HL-60 (cell line): Measurements from ENCODE around the gene SLC7A14.

Experiments used
- DNase-seq, 2 experiments: peaks; one replicate each; pipeline ENCODE4 v3.0.0-alpha.2; 2010 to 2020; ENCODE audit warnings: low read depth in 1 of 2, low spot score in 1 of 2
- H3K27ac ChIP-seq: fragments of 250-450 bp; sonication (Bioruptor Pico); replicated peaks from 2 replicates; pipeline ENCODE4 v1.5.1; 2020; ENCODE audit warnings: mild to moderate bottlenecking, moderate library complexity
- H3K27me3 ChIP-seq: fragments of 250-450 bp; sonication (Bioruptor Pico); 2 replicates; pipeline ENCODE4 v1.5.1; 2021; ENCODE audit warnings: mild to moderate bottlenecking, moderate library complexity; ENCODE audit not compliant: insufficient read depth, poor library complexity, severe bottlenecking
- H3K4me3 ChIP-seq: replicated peaks from 2 replicates; pipeline ENCODE4 v1.5.1; 2011; ENCODE audit warnings: mild to moderate bottlenecking, control low read depth, low read length; ENCODE audit not compliant: insufficient read depth
- GABPA ChIP-seq: IDR thresholded peaks from 2 replicates; pipeline ENCODE4 v1.6.1; 2012; ENCODE audit warnings: low read depth
- POLR2AphosphoS5 ChIP-seq: IDR thresholded peaks from 2 replicates; pipeline ENCODE4 v1.6.1; 2012; ENCODE audit warnings: low read depth
- SPI1 ChIP-seq: IDR thresholded peaks from 2 replicates; pipeline ENCODE4 v1.6.1; 2012; ENCODE audit warnings: low read depth, mild to moderate bottlenecking, borderline replicate concordance
- TF ChIP-seq, protein P1 (sequence below): IDR thresholded peaks from one replicate; pipeline ENCODE4 v1.5.1; 2011; ENCODE audit warnings: low read length, control low read depth, inconsistent platforms; ENCODE audit not compliant: insufficient read depth
- TF ChIP-seq, protein P2 (sequence below): IDR thresholded peaks from 2 replicates; pipeline ENCODE4 v1.6.1; 2012; ENCODE audit warnings: low read depth; ENCODE audit not compliant: insufficient replicate concordance

The SLC7A14 gene

DNA sequence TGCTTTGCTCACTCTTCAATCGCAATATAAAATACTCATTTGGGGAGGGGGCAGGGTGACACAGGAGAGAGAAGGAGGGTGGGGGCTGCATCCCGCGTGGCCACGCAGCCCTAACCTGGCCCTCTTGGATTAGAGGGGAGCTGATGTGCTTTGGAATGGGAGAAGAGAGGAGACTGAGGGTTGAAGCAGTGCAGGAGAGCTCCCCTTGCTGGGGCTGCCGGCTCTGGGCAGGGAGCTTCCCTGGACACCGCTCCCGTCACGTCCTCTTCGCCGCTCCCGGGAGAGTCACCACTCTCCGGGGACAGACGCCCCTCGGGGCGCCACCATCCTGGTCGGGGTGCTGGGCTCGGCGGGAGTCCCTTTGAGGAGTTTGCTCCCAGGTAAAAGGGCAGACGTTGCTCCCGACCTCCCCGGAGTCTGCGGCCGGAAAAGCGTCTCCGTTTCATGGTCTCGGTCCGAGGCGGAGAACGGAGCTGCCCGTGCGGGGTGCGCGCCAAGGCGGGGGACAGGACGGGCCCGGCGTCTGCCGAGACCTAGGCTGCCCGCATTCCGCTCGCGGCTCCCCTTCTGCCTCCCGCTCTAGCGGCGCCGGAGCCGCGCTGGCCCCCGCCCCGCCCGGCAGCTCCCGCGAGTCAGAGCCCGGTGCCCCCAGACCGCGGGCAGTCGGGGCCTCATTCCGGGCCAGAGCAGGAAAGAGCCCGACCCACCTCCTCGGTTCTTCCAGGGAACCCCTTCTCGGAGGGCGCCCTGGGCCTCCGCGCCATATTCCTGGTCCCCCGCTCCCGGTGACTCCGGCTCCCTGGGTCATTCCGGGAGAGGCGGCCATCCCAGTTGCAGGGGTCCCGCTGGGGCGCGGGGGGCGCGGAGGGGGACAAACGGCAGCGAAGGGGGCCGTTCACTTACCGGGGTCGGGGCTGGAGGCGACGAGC is 603 bp downstream of the SLC7A14 start:
- TF ChIP-seq, protein P1, sequence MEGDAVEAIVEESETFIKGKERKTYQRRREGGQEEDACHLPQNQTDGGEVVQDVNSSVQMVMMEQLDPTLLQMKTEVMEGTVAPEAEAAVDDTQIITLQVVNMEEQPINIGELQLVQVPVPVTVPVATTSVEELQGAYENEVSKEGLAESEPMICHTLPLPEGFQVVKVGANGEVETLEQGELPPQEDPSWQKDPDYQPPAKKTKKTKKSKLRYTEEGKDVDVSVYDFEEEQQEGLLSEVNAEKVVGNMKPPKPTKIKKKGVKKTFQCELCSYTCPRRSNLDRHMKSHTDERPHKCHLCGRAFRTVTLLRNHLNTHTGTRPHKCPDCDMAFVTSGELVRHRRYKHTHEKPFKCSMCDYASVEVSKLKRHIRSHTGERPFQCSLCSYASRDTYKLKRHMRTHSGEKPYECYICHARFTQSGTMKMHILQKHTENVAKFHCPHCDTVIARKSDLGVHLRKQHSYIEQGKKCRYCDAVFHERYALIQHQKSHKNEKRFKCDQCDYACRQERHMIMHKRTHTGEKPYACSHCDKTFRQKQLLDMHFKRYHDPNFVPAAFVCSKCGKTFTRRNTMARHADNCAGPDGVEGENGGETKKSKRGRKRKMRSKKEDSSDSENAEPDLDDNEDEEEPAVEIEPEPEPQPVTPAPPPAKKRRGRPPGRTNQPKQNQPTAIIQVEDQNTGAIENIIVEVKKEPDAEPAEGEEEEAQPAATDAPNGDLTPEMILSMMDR, result no peak
- TF ChIP-seq SPI1 (no peak), GABPA (no peak), POLR2AphosphoS5 (no peak)
- TF ChIP-seq, protein P2, sequence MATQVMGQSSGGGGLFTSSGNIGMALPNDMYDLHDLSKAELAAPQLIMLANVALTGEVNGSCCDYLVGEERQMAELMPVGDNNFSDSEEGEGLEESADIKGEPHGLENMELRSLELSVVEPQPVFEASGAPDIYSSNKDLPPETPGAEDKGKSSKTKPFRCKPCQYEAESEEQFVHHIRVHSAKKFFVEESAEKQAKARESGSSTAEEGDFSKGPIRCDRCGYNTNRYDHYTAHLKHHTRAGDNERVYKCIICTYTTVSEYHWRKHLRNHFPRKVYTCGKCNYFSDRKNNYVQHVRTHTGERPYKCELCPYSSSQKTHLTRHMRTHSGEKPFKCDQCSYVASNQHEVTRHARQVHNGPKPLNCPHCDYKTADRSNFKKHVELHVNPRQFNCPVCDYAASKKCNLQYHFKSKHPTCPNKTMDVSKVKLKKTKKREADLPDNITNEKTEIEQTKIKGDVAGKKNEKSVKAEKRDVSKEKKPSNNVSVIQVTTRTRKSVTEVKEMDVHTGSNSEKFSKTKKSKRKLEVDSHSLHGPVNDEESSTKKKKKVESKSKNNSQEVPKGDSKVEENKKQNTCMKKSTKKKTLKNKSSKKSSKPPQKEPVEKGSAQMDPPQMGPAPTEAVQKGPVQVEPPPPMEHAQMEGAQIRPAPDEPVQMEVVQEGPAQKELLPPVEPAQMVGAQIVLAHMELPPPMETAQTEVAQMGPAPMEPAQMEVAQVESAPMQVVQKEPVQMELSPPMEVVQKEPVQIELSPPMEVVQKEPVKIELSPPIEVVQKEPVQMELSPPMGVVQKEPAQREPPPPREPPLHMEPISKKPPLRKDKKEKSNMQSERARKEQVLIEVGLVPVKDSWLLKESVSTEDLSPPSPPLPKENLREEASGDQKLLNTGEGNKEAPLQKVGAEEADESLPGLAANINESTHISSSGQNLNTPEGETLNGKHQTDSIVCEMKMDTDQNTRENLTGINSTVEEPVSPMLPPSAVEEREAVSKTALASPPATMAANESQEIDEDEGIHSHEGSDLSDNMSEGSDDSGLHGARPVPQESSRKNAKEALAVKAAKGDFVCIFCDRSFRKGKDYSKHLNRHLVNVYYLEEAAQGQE, result no peak
- Histone ChIP-seq H3K27me3 (peaks cover 15% of the 10 kb centered on the region), H3K4me3 (no peak overlapping the region), H3K27ac (no peak overlapping the region)
- DNase-seq, result no peak

DNA sequence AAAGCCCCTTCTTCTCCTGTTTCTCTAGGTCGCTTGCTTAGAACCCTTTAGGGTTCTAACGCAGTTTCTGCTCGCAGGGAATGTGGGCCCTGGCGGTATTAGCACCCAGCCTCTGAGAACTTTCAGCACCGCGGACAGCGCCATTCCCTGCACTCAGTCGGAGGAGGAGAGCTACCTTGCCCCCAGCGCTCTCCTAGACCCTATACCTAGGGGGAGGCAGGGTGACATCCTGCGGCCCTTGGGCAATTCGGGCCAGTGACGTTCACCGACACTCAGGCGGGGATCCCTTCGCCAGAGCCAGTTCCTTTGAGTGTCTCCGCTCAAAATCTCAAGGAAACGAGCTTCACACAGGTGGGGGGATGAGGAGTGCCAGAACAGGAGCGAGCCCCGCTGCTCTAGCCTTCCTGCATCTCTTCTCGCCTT is 1.3 kb downstream of the SLC7A14 start:
- no peak overlapping the region for H3K4me3 ChIP-seq
- no peak overlapping the region for H3K27ac ChIP-seq
- DNase-seq, result peak in 1 of 2 experiments; percentile 15
- TF ChIP-seq, protein P2, result peak; percentile 98
- no peak for TF ChIP-seq GABPA
- H3K27me3 ChIP-seq, result peaks cover 15% of the 10 kb centered on the region

DNA sequence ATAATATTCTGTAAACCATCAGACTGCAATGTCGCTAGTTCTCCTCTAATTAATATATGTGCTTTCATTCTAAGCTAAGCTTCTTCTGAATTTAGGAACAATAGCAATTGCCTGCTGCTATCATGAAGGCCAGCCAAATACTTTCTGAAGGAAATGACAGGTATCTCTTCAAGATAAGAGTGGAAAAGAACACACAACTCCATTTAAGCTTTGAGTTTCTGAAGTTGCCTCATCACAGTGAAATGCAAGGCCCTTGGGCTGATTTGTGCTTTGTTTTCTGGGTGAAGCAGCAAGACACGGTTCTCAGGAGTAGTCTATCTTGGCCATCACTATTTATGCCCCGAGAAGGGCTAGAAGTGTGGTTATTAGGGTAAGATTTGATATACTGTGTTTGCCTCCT is 6.2 kb downstream of the SLC7A14 start:
- DNase-seq, result no peak
- TF ChIP-seq SPI1, result no peak
- TF ChIP-seq GABPA, result no peak
- TF ChIP-seq, protein P2, result no peak
- TF ChIP-seq POLR2AphosphoS5, result no peak
- TF ChIP-seq, protein P1, result no peak
- Histone ChIP-seq H3K27ac (no peak overlapping the region), H3K4me3 (no peak overlapping the region), H3K27me3 (peaks cover 11% of the 10 kb centered on the region)
